Vagina (tissue), 2 donors: ENCODE data around the gene FOXN3.

Source experiments
- POLR2AphosphoS5 ChIP-seq, 2 donors: sonication (generic); formaldehyde crosslinking; IDR thresholded peaks; one replicate each; pipeline ENCODE4 v1.9.0; 2017; ENCODE audit warnings: antibody characterized with exemption in 2 of 2, mild to moderate bottlenecking in 2 of 2, low read depth in 1 of 2; ENCODE audit not compliant: insufficient read depth in 1 of 2
- TF ChIP-seq, protein P1 (sequence below), 3 experiments: fragments of 450-650 bp in 2 of 3; fragments of 200-600 bp in 1 of 3; sonication (generic) in 1 of 3; IDR thresholded peaks; one replicate each; pipeline ENCODE4 v1.5.1; 2017 to 2019; ENCODE audit warnings: antibody characterized with exemption in 3 of 3, mild to moderate bottlenecking in 2 of 3, moderate library complexity in 2 of 3

DNA sequence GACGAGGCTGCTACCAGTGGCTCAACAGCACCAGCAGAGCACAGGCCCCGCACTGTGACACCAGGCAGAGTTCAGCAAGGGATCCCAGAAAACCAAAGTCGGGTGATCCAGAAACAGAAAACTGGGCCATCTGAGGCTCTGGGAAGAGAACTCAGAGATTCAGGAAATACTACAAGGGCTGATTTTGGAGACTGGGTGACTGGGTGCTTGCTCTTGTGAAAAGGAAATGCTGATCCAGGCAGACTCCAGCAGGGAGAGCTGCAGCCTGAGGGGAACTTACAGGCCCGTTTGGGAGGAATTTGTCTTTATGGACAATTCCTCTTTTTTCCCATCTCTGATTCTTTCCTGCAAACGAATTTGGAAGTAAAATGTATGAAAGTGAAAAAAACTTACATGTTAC is 28.2 kb downstream of the FOXN3 start:
- TF ChIP-seq POLR2AphosphoS5 (IDR thresholded peaks at IDR 0.05; ENCODE audit: insufficient read depth in 1 of 2, low read depth in 1 of 2) = no peak
- TF ChIP-seq, protein P1, sequence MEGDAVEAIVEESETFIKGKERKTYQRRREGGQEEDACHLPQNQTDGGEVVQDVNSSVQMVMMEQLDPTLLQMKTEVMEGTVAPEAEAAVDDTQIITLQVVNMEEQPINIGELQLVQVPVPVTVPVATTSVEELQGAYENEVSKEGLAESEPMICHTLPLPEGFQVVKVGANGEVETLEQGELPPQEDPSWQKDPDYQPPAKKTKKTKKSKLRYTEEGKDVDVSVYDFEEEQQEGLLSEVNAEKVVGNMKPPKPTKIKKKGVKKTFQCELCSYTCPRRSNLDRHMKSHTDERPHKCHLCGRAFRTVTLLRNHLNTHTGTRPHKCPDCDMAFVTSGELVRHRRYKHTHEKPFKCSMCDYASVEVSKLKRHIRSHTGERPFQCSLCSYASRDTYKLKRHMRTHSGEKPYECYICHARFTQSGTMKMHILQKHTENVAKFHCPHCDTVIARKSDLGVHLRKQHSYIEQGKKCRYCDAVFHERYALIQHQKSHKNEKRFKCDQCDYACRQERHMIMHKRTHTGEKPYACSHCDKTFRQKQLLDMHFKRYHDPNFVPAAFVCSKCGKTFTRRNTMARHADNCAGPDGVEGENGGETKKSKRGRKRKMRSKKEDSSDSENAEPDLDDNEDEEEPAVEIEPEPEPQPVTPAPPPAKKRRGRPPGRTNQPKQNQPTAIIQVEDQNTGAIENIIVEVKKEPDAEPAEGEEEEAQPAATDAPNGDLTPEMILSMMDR (IDR thresholded peaks at IDR 0.05) = no peak
